B cell (primary cell): Measurements from ENCODE around the gene KSR1. TPM values are rescaled to one million over a fixed set of nuclear protein-coding genes. Genes with fewer than 3 reads are reported as not detected.

Experiments used
- ATAC-seq: fragments of 200-7000 bp; cut with Tn5 transposase; one replicate; pipeline ENCODE4 v1.10.0; 2021; ENCODE audit warnings: low read depth, mild to moderate bottlenecking, moderate number of reproducible peaks, moderate library complexity
- CTCF ChIA-PET: fragments of 350-600 bp; sonication (Branson Sonifier 250); formaldehyde crosslinking; loops from one replicate; lab custom pipeline; 2021; ENCODE audit warnings: antibody characterized with exemption, inconsistent platforms; lab: Charles Lee
- POLR2A ChIA-PET: fragments of 350-600 bp; sonication (Branson Sonifier 250); formaldehyde crosslinking; loops from one replicate; lab custom pipeline; 2021; ENCODE audit warnings: antibody characterized with exemption; lab: Charles Lee
- DNase-seq: peaks from one replicate; pipeline ENCODE4 v3.0.0; 2013
- H2AFZ ChIP-seq: 2 replicates; pipeline ENCODE4 v1.6.1; 2012; ENCODE audit warnings: mild to moderate bottlenecking, low read depth, low read length; ENCODE audit not compliant: insufficient read depth, poor library complexity, severe bottlenecking
- H3K27ac ChIP-seq, 2 donors: 1 replicate in 1 of 2; 2 replicates in 1 of 2; pipeline ENCODE4 v1.5.1; 2012 to 2013; ENCODE audit warnings: low read length in 2 of 2, mild to moderate bottlenecking in 2 of 2, moderate library complexity in 1 of 2
- H3K27me3 ChIP-seq, 4 experiments: fragments of 200-600 bp in 1 of 4; sonication (generic) in 1 of 4; replicated peaks in 1 of 4; 1 replicate in 2 of 4; 2 replicates in 2 of 4; pipeline versions ENCODE4 v1.6.1 to v1.7.0; 2013 to 2016; ENCODE audit warnings: low read length in 3 of 4, mild to moderate bottlenecking in 2 of 4, mixed read lengths in 1 of 4, moderate library complexity in 1 of 4; ENCODE audit not compliant: insufficient read depth in 4 of 4, control insufficient read depth in 3 of 4; ENCODE audit errors: control extremely low read depth in 1 of 4
- H3K36me3 ChIP-seq, 2 experiments: replicated peaks in 1 of 2; 1 replicate in 1 of 2; 2 replicates in 1 of 2; pipeline versions ENCODE4 v1.6.1 to v1.7.1; 2013; ENCODE audit warnings: low read length in 1 of 2; ENCODE audit not compliant: insufficient read depth in 2 of 2, control insufficient read depth in 1 of 2; ENCODE audit errors: control extremely low read depth in 1 of 2, extremely low read depth in 1 of 2
- H3K4me1 ChIP-seq, 2 donors: fragments of 200-600 bp in 1 of 2; sonication (generic) in 1 of 2; 1 replicate in 1 of 2; 2 replicates in 1 of 2; pipeline versions ENCODE4 v1.5.1 to v1.6.1; 2013 to 2017; ENCODE audit warnings: low read length in 2 of 2; ENCODE audit not compliant: control insufficient read depth in 2 of 2, insufficient read depth in 2 of 2
- H3K4me2 ChIP-seq: replicated peaks from 2 replicates; pipeline ENCODE3; 2012; ENCODE audit warnings: mild to moderate bottlenecking, low read depth, low read length; ENCODE audit not compliant: poor library complexity, severe bottlenecking
- H3K4me3 ChIP-seq, 5 experiments: fragments of 200-600 bp in 1 of 5; sonication (generic) in 1 of 5; 1 replicate in 3 of 5; 2 replicates in 2 of 5; pipeline versions ENCODE4 v1.5.1 to v1.7.0; 2011 to 2016; ENCODE audit warnings: low read length in 4 of 5, mild to moderate bottlenecking in 4 of 5, low read depth in 2 of 5, control low read depth in 1 of 5, moderate library complexity in 1 of 5; ENCODE audit not compliant: insufficient read depth in 1 of 5; ENCODE audit errors: control extremely low read depth in 1 of 5, extremely low read depth in 1 of 5
- H3K79me2 ChIP-seq: fragments of 200-600 bp; sonication (generic); one replicate; pipeline ENCODE4 v1.6.0; 2016; ENCODE audit warnings: low read length; ENCODE audit not compliant: control insufficient read depth, insufficient read depth
- H3K9ac ChIP-seq: fragments of 200-600 bp; sonication (generic); 2 replicates; pipeline ENCODE4 v1.6.1; 2017; ENCODE audit warnings: mild to moderate bottlenecking, low read length, moderate library complexity
- H3K9me3 ChIP-seq, 3 donors: one replicate each; pipeline versions ENCODE4 v1.6.1 to v1.7.1; 2013; ENCODE audit warnings: low read length in 2 of 3; ENCODE audit not compliant: control insufficient read depth in 2 of 3, insufficient read depth in 1 of 3; ENCODE audit errors: control extremely low read depth in 1 of 3
- H4K20me1 ChIP-seq: 2 replicates; pipeline ENCODE4 v1.6.0; 2012; ENCODE audit warnings: mild to moderate bottlenecking, low read length; ENCODE audit not compliant: insufficient read depth, control insufficient read depth, poor library complexity, severe bottlenecking
- H3K27ac Mint-ChIP-seq: one replicate; pipeline ENCODE4 v1.8.0; 2021; ENCODE audit warnings: mixed read lengths
- H3K27me3 Mint-ChIP-seq: one replicate; pipeline ENCODE4 v1.8.0; 2021; ENCODE audit warnings: mixed read lengths
- H3K4me1 Mint-ChIP-seq: one replicate; pipeline ENCODE4 v1.8.0; 2021; ENCODE audit warnings: mixed read lengths
- H3K4me3 Mint-ChIP-seq: one replicate; pipeline ENCODE4 v1.8.0; 2021; ENCODE audit warnings: mixed read lengths
- H3K9me3 Mint-ChIP-seq: one replicate; pipeline ENCODE4 v1.8.0; 2022; ENCODE audit warnings: mixed read lengths; ENCODE audit not compliant: insufficient read depth
- EZH2 ChIP-seq: IDR thresholded peaks from 2 replicates; pipeline ENCODE4 v1.6.1; 2012; ENCODE audit warnings: borderline replicate concordance, low read depth, mild to moderate bottlenecking, moderate library complexity, low read length; ENCODE audit not compliant: insufficient read depth, poor library complexity, severe bottlenecking
- WGBS: methylation state at CpG from one replicate; pipeline ENCODE4 v1.1.5; 2013; ENCODE audit warnings: missing lambda C conversion rate; ENCODE audit not compliant: insufficient coverage; 5-methylcytosine and 5-hydroxymethylcytosine counted together
- intact Hi-C: fragments of 100-400 bp; cut with micrococcal nuclease; formaldehyde crosslinking; loops from one replicate; pipeline ENCODE4 v1.10.0; 2022
- polyA plus RNA-seq: library from polyadenylated mRNA; depleted of rRNA; stranded (reverse); fragments of >200 nt; gene quantifications from 2 replicates; pipeline ENCODE4 v1.2.3, GENCODE V29; 2012
- total RNA-seq, 2 donors: library from RNA; stranded (reverse); fragments of 120-200 nt in 1 of 2; gene quantifications; 1 replicate in 1 of 2; 2 replicates in 1 of 2; pipeline versions ENCODE4 v1.2.3 to v1.2.4, GENCODE V29; 2013 to 2022
- TF ChIP-seq, protein P1 (sequence below): fragments of 200-600 bp; IDR thresholded peaks from one replicate; pipeline ENCODE4 v1.8.0; 2022; ENCODE audit warnings: antibody characterized with exemption, mild to moderate bottlenecking

KSR1 gene
- total and polyA plus RNA-seq, 2 donors (not counting 1 experiment from before 2014, with no cell fraction given): 27.5 to 85.6 TPM

DNA sequence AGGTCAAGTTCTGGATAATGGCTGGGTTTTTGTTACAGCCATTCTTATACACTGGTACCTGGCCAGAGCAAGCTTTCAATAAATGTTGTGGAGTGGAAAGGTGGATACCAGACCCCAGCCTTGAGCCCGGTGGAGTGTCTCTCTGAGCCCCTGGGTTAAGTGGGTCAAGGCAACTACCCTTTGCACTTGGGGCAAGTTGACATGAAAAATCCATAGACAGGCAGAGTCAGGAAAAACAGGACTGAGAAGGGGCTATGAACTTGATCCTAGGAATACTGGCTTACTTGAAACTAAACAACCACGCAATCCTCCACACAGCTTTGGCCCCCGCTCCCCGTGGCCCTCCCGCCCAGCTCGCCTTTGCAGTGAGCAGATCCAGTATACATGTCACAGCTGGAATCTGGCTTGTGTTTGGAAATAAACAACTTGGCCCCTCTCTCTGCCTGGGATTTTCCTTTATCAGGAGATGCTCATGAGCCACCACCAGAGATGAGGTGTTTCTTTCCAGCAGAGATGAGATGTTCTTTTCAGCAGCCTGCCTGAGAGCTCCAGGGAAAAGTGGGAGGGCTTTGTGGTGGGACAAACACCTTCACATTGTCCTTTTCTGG lies 65.9 kb downstream of the KSR1 start:
- Mint-ChIP-seq H3K27me3 (no peaks in the 10 kb centered on the region), H3K9me3 (no peaks in the 10 kb centered on the region), H3K4me3 (no peak overlapping the region), H3K4me1 (peaks cover 31% of the 10 kb centered on the region), H3K27ac (no peak overlapping the region)
- ChIA-PET CTCF (interaction anchor here (0.6 kb wide), 1 partner anchor 52 kb away, joined by 3 read pairs; no protein-coding TSS in a partner anchor), POLR2A (interaction anchor here (0.6 kb wide), 1 partner anchor 74 kb away, joined by 4 read pairs; no protein-coding TSS in a partner anchor)
- ATAC-seq: no peak
- H3K4me1 ChIP-seq: peaks cover 9 to 10% of the 10 kb centered on the region in 2 donors
- no peak overlapping the region for H2AFZ ChIP-seq
- peaks cover 15% of the 10 kb centered on the region for H4K20me1 ChIP-seq
- H3K79me2 ChIP-seq: peaks cover 38% of the 10 kb centered on the region
- 100% methylated on average over 4 of the region's 6 CpGs for WGBS
- TF ChIP-seq, protein P1, sequence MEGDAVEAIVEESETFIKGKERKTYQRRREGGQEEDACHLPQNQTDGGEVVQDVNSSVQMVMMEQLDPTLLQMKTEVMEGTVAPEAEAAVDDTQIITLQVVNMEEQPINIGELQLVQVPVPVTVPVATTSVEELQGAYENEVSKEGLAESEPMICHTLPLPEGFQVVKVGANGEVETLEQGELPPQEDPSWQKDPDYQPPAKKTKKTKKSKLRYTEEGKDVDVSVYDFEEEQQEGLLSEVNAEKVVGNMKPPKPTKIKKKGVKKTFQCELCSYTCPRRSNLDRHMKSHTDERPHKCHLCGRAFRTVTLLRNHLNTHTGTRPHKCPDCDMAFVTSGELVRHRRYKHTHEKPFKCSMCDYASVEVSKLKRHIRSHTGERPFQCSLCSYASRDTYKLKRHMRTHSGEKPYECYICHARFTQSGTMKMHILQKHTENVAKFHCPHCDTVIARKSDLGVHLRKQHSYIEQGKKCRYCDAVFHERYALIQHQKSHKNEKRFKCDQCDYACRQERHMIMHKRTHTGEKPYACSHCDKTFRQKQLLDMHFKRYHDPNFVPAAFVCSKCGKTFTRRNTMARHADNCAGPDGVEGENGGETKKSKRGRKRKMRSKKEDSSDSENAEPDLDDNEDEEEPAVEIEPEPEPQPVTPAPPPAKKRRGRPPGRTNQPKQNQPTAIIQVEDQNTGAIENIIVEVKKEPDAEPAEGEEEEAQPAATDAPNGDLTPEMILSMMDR: no peak
- no peak for TF ChIP-seq EZH2
- H3K27me3 ChIP-seq: no peaks in the 10 kb centered on the region
- H3K36me3 ChIP-seq: no peaks in the 10 kb centered on the region
- intact Hi-C loops: no loop called here
- H3K9ac ChIP-seq: no peak overlapping the region
- H3K4me2 ChIP-seq: no peak overlapping the region
- no peak overlapping the region for H3K4me3 ChIP-seq
- no peak for DNase-seq
- no peaks in the 10 kb centered on the region for H3K9me3 ChIP-seq
- H3K27ac ChIP-seq: no peak overlapping the region

DNA sequence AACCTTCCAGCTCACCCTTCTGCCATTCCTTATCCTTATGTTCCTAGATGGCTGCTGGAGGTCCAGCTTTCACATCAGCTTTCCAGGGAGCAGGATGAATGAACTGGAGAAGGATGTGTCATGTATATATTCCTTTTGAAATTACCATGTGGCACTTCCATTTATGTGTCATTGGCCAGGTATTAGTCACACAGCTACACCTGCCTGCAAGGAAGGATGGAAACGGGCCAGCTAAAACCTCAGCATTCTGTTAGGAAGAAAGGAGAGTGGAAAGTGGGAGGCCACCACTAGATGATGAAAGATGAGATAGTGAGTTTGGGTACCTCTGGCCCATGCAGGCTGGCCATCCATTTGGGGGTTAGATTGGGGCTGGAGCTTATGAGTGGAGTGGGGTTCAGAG lies 67.5 kb downstream of the KSR1 start:
- no peaks in the 10 kb centered on the region for H3K9me3 Mint-ChIP-seq
- POLR2A ChIA-PET: no interaction called here

More for the DNA sequence above, 67.5 kb downstream of the KSR1 start:
- Histone ChIP-seq H3K27ac (no peak overlapping the region), H3K36me3 (no peaks in the 10 kb centered on the region), H3K9ac (no peak overlapping the region), H3K4me3 (no peak overlapping the region), H4K20me1 (peaks cover 15% of the 10 kb centered on the region), H3K27me3 (no peaks in the 10 kb centered on the region), H3K4me2 (no peak overlapping the region), H3K79me2 (peaks cover 37% of the 10 kb centered on the region), H3K9me3 (no peaks in the 10 kb centered on the region), H2AFZ (no peak overlapping the region), H3K4me1 (peaks cover 9 to 10% of the 10 kb centered on the region in 2 donors)
- Mint-ChIP-seq H3K27me3 (no peaks in the 10 kb centered on the region), H3K4me3 (no peak overlapping the region), H3K4me1 (peaks cover 26% of the 10 kb centered on the region), H3K27ac (no peak overlapping the region)
- WGBS: 73% methylated on average over 1 of the region's 1 CpG
- TF ChIP-seq, protein P1: no peak
- TF ChIP-seq EZH2: no peak
- intact Hi-C loops: no loop called here
- no peak for ATAC-seq
- no peak for DNase-seq
- CTCF ChIA-PET: interaction anchor here (1.8 kb wide), 1 partner anchor 76 kb away, joined by 3 read pairs; no protein-coding TSS in a partner anchor
